GM10266 (cell line): ENCODE results near the gene KDM4B.
A peak's percentile ranks its signal among the peaks of the same experiment; 100 is the strongest.

ENCODE experiments used
- DNase-seq: peaks from one replicate; pipeline ENCODE4 v3.0.0; 2012; ENCODE audit errors: extremely low spot score
- CTCF ChIP-seq: IDR thresholded peaks from 2 replicates; pipeline ENCODE4 v1.5.1; 2012; ENCODE audit warnings: mild to moderate bottlenecking, low read depth; ENCODE audit not compliant: control insufficient read depth, insufficient read depth; ENCODE audit errors: missing control alignments

The KDM4B gene

GRCh38 chr19:5045956-5046338, 77.0 kb downstream of the KDM4B start:
- DNase-seq = no peak
- no peak for TF ChIP-seq CTCF

GRCh38 chr19:5046339-5047039, 77.6 kb downstream of the KDM4B start:
- no peak for TF ChIP-seq CTCF
- DNase-seq = no peak

- no peak for TF ChIP-seq CTCF
- no peak for DNase-seq
Measured at GRCh38 chr19:5047251-5047935, 78.5 kb downstream of the KDM4B start.

- DNase-seq = peak; percentile 88
- peak; percentile 97 for TF ChIP-seq CTCF
Measured at GRCh38 chr19:5048091-5048726, 79.3 kb downstream of the KDM4B start.

- DNase-seq = no peak
- no peak for TF ChIP-seq CTCF
Measured at GRCh38 chr19:5048727-5049553, 80.0 kb downstream of the KDM4B start.

GRCh38 chr19:5049561-5049960, 80.6 kb downstream of the KDM4B start:
- TF ChIP-seq CTCF = no peak
- DNase-seq = no peak
